Stimulated activated CD4-positive, alpha-beta T cell treated with anti-CD3 and anti-CD28 coated beads, Interleukin-1b, Interleukin-23, amount 100 ng/mL, for 1 hour (primary cell): ENCODE measurements around the gene ERCC5.

Experiments used
- DNase-seq, 2 donors: peaks; one replicate each; pipeline ENCODE4 v3.0.0-alpha.2; 2020; ENCODE audit warnings: low read depth in 2 of 2

ERCC5 gene

GRCh38 chr13:102845289-102845629 is 573 bp upstream of the ERCC5 start:
- DNase-seq, result no peak

DNA sequence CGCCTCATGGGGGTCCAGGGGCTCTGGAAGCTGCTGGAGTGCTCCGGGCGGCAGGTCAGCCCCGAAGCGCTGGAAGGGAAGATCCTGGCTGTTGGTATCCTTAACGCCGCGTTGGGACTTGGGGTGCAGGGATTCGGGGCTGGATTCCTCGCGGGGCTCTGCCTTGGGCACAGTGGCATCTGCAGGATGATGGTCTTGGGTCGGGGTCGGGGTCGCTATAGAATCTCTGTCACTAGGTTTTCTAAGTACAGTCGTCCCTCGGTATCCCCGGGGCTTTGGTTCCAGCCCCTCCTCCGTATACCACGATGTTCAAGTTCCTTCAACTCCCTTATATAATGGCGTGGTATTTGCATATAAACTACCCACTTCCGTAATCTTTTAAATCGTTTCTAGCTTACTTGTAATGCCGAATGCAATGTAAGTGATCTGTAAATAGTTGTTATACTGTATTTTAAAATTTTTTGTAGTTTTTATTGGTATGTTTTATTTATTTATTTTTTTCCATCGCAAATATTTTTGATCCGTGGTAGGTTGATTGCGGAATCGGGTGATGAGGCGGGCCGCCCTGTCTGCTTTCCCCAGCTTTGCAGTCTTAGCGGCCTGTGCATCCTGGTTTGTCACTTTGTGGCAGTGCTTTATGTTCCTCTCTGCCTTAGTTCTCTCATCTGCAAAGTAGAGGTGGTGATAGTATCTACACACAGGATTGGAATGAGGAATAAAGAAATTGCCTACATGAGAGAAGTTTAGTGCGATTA is 606 bp downstream of the ERCC5 start:
- DNase-seq, result no peak

DNA sequence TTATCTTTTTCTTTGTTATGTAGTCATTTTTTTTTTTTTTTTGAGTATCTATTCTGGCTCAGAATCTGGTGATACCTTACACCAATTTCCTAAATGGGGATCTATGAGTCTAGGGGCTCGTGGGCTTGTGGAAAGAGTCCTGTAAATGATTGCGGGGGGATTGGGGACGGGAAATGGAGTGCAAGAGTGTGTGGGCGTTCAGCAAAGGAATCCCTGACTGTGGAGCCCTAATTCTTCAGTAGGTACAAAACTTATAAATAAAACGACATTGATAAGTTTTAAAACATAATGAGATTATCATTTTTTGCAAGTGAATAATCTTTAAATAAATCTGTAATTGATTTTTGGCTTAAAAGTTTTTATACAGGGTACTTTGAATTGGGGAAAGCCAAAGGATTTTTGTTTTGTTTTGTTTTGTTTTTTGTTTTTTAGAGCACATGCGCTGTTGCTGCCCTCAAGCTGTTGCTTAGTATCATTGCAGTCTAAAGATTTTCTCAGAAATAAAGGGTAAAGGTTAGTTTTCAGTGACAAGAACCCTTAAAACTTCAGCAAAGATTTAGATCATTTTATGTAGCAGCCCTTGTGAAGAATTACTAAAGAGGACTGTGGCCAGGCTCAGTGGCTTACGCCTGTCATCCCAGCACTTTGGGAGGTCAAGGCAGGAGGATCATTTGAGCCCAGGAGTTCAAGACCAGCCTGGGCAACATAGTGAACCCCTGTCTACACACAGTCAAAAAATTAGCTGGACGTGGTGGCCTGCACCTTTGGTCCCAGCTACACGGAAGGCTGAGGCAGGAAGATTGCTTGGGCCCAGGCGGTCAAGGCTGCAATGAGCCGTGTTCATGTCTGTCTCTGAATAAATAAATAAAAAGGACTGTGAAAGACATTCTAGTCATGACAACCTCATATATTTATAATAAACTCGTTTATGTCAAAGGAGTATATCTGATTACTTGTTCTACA is 1.7 kb downstream of the ERCC5 start:
- DNase-seq, result no peak

DNA sequence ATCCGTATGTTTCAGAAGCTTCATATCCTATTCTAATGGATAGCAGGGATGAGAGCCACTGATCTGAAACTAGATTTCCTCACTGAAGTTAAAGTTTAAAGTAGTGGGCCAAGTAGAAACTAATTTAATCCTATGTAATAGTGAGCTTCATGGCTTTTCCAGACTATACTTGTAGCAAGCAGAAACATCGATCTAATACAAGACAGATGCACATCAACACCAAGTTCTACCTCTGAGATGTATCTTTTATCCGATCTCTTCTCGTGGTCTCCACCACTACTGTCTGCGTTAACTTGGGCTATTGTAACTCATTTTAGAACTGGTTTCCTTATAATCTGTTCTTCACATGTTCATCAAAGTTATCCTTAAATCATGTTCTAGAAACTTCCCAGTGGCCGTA is 3.1 kb downstream of the ERCC5 start:
- DNase-seq, result no peak

DNA sequence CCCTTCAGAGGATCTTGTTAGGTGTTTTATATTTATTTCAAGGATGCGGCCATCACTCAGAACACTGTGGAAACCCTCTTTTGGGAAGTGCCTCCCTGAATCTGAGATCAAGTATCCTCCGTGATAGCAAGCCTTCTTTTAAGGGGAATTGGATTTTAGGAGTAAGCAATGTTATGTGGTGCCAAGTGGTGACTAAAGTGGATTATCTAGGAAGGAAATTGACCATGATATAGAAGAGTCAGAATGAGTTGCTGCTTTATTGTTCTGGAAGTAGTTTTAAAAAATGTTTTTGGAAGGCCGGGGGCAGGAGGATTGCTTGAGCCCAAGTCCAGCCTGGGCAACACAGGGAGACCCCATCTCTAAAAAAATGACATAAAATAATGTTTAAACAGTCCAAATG is 6.7 kb downstream of the ERCC5 start:
- no peak for DNase-seq

GRCh38 chr13:102854675-102855074 is 8.8 kb downstream of the ERCC5 start:
- no peak for DNase-seq

DNA sequence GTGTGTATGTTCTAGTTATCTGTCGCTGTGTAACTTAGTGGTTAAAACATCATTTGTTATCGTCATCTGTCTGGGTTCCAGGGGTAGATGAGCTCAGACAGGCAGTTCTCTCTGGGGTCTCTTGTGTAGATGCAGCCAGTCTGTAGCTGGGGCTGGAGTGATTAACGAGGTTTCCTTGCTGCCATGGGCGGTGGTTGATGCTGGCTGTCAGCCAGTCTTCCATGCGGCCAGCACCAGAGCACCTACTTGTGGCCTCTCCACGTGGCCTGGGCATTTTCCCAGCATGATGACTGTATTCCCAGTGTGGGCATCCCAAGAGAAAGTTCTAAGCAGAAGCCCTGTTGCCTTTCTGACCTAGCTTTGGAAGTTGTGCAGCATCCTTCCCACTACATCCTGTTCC is 10.7 kb downstream of the ERCC5 start:
- no peak for DNase-seq

DNA sequence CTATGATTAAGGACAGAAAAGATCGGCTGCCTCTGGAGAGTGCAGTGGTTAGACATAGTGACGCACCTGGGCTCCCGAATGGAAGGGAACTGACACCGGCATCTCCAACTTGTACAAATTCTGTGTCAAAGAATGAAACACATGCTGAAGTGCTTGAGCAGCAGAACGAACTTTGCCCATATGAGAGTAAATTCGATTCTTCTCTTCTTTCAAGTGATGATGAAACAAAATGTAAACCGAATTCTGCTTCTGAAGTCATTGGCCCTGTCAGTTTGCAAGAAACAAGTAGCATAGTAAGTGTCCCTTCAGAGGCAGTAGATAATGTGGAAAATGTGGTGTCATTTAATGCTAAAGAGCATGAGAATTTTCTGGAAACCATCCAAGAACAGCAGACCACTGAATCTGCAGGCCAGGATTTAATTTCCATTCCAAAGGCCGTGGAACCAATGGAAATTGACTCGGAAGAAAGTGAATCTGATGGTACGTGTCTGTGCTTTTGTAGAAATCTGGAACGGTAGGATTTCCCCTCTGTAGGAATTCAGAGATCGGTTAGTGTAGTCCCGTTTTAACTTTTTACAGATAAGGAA is 16.9 kb downstream of the ERCC5 start:
- no peak for DNase-seq

DNA sequence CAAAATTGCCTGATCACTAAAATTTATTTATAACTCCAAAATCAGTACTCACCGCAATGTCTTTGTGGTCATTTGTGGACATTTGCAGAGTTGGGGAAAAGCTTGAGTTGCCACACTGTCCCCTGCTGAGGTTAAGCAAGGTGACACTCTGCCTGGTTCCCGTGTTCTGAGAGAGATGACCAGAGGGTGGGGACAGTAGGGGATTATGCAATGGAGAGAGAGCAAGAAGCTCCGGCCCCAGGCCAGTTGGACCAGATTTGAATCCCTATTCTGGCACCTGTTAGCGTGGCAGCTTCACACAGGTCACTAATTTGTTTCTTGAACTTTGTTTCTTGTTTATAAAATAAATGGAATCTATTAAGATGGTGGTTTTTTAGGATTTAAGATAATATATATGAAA is 17.8 kb downstream of the ERCC5 start:
- no peak for DNase-seq

- DNase-seq, result no peak
Observed at GRCh38 chr13:102868366-102868936, 22.6 kb downstream of the ERCC5 start.

- no peak for DNase-seq
Observed at GRCh38 chr13:102869948-102870676, 24.3 kb downstream of the ERCC5 start.

DNA sequence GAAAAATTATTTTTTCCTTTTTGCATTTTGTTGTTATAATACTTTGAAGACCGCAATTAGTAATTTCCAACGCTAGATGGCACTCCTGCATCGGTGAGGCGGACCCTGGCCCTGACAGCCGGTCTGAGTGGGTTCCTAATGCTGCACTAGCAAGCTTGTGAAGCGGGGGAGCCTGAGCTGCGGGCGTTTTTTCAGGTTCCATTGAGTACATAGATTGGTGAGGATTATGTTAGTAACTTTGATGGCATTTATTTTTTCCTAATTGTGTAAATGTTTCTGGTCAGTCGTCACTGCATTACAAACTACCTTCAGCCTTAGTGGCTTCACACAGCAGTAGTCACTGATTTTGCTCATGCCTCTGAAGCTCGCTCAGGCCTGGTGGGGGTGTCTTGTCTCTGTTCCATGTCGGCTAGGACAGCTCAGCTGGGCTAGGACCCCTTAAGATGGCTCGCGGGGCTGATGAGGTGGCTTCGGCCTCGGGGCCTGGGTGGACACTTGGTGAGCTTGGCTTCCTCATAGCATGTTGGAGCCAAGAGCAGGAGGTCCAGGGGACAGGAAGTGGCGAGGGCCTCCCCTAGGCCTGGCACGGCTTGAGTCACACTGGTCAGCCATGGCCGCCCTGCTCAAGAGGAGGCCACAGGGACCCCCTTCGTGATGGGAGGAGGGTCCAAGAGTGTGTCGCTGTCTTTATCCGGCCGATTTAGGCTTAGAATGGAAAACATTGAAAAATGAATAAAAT is 25.0 kb downstream of the ERCC5 start:
- DNase-seq, result no peak

GRCh38 chr13:102872131-102872530 is 26.3 kb downstream of the ERCC5 start:
- DNase-seq, result no peak

- DNase-seq, result no peak
Observed at GRCh38 chr13:102872531-102872930, 26.7 kb downstream of the ERCC5 start.

GRCh38 chr13:102873653-102874052 is 27.8 kb downstream of the ERCC5 start:
- DNase-seq, result no peak

DNA sequence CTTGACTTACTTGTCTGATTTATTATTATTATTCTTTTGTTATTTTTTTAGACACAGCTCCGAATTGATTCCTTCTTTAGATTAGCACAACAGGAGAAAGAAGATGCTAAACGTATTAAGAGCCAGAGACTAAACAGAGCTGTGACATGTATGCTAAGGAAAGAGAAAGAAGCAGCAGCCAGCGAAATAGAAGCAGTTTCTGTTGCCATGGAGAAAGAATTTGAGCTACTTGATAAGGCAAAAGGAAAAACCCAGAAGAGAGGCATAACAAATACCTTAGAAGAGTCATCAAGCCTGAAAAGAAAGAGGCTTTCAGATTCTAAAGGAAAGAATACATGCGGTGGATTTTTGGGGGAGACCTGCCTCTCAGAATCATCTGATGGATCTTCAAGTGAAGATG is 29.4 kb downstream of the ERCC5 start:
- no peak for DNase-seq

GRCh38 chr13:102877303-102877702 is 31.5 kb downstream of the ERCC5 start:
- DNase-seq, result no peak

GRCh38 chr13:102878481-102878880 is 32.6 kb downstream of the ERCC5 start:
- DNase-seq, result no peak

- DNase-seq, result no peak
Observed at GRCh38 chr13:102879793-102880499, 34.1 kb downstream of the ERCC5 start.
